Posterior cingulate gyrus (tissue), 11 donors: Measurements from ENCODE around the gene LRMDA.

Source experiments
- DNase-seq, 10 donors: peaks; one replicate each; pipeline versions ENCODE4 v3.0.0 to v3.0.0-alpha.2; 2020 to 2021; ENCODE audit warnings: mixed read lengths in 3 of 10
- intact Hi-C: fragments of 100-400 bp; cut with DNase I; formaldehyde crosslinking; loops from one replicate; pipeline ENCODE4 v1.15.1; 2023

The LRMDA gene

DNA sequence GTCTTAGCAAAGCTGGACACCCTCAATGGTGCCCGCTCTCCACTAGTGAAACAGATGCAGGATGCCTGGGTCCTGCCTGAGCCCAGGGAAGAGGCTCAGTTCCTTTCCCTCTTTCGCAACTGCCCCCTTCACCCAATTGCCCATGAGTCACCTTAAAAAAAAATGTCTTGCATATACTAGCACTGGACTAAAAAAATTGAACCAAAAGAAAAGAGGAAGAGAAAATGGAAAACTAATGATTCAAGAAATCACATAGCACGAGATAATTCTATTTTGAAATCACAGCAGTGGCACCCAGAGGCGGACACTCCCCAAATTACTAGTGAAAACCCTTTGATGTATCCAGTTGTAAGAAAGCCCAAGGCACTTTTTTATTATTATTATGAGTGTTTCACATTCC lies 972.5 kb downstream of the LRMDA start:
- DNase-seq: no peak

DNA sequence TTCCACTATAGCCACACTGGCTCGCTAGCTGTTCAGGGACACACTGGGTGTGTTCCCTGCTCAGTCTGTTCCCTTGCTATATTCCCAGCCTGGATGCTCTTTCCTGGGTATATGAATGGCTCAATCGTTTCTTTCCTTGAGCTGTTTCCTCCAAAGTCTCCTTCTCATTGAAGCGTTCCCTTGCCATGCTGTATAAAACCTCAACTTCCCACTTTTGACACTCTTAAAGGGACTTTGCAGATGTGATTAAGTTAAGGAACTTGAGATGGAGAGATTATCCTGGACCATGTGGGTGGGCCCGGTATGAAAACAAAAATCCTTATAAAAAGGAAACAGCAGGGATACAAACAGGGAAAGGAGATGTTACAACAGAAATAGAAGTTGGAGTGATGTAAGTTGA lies 973.1 kb downstream of the LRMDA start:
- intact Hi-C loops: no loop called here
- no peak for DNase-seq

More for the DNA sequence above, 972.5 kb downstream of the LRMDA start:
- intact Hi-C loops: no loop called here

- intact Hi-C loops: no loop called here
- no peak for DNase-seq
These were observed 974.5 kb downstream of the LRMDA start for GRCh38 chr10:76405922-76406321.

DNA sequence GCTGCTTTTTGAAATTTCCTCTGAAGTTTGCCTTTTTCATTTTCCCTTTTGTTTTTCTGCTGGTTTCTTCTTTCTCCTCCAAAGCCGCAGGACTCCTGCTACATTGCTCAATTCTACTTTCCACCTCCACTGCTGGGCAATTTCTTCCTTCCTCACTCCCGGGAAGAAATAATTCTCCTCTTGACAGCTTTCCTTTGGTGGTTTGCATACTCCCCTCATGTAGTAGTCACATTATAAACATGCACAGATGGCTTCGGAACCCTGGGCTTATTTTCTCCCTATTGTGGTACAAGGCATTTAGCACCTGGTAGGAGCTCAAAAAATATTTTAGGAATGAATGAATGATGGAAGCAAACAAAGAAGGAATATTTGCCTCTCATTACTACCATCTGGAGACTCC lies 977.2 kb downstream of the LRMDA start:
- no peak for DNase-seq
- intact Hi-C loops: no loop called here

- DNase-seq: peak in 4 of 10 donors; percentile 8 to 81 (median 17)
- intact Hi-C loops: no loop called here
These were observed 980.5 kb downstream of the LRMDA start for GRCh38 chr10:76411729-76412435.

- DNase-seq: no peak
- intact Hi-C loops: no loop called here
These were observed 984.1 kb downstream of the LRMDA start for GRCh38 chr10:76415554-76415953.

- no peak for DNase-seq
- intact Hi-C loops: no loop called here
These were observed 985.2 kb downstream of the LRMDA start for GRCh38 chr10:76416642-76417041.

DNA sequence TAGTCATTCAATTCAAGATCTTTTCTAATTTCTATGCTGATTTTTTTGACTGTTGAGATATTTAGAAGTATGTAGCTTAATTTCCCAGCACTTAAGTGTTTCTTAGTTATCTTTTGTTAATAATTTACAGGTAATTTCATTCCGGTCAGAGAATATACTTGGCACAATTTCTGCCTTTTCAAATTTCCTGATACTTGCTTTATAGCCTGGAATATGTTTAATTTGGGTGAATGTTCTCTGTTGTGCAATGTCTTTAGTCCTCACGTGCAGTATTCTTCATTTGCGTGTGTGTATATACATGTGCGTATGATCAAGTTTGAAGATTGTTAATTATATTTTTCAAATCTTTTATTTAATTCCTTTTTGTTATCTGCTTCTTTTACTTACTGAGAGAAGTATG lies 989.3 kb downstream of the LRMDA start:
- no peak for DNase-seq
- intact Hi-C loops: no loop called here

- DNase-seq: no peak
These were observed 991.3 kb downstream of the LRMDA start for GRCh38 chr10:76422769-76423168.

DNA sequence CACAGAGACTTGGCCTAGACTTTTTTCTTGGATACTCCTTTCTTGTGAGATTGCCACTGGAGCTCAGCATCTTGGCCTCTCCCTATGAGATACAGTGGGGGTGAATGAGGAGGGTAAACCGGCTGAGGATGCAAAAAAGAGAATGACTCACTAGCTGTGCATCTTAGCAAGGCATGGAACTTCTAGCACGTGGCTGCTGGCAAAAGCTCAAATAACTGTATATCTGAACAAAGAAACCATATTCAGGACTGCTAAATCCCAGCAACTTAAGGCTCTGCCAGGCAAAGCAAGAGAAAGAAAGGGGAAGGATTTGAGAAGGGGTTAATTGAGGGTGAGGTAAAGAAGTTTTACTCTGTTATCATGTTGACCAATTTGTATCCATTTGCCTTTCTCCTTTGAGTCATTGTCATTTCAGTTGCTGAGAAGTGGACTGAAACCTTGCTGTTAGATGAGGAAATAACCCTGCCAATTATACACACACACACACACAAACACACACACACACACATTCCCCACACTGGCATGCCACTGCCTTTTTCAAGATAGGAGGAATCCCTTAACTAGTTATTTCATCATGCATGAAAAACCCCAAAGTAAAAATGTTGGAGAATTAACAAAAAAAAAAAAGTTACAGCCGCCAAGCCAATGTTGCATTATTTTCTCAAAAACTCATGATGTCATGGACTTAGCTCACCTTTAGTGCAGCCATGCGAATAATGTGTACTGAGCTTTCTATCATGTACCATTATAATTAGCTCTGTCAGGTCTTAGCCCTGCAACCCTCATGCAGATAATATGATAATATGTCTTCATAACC lies 997.3 kb downstream of the LRMDA start:
- no peak for DNase-seq
- intact Hi-C loops: no loop called here

More at GRCh38 chr10:76422769-76423168, 991.3 kb downstream of the LRMDA start:
- intact Hi-C loops: no loop called here

- peak in 5 of 10 donors; percentile 12 to 83 (median 72) for DNase-seq
- intact Hi-C loops: no loop called here
These were observed 998.1 kb downstream of the LRMDA start for GRCh38 chr10:76429368-76430060.

- intact Hi-C loops: no loop called here
- DNase-seq: no peak
These were observed 998.7 kb downstream of the LRMDA start for GRCh38 chr10:76430061-76430645.

DNA sequence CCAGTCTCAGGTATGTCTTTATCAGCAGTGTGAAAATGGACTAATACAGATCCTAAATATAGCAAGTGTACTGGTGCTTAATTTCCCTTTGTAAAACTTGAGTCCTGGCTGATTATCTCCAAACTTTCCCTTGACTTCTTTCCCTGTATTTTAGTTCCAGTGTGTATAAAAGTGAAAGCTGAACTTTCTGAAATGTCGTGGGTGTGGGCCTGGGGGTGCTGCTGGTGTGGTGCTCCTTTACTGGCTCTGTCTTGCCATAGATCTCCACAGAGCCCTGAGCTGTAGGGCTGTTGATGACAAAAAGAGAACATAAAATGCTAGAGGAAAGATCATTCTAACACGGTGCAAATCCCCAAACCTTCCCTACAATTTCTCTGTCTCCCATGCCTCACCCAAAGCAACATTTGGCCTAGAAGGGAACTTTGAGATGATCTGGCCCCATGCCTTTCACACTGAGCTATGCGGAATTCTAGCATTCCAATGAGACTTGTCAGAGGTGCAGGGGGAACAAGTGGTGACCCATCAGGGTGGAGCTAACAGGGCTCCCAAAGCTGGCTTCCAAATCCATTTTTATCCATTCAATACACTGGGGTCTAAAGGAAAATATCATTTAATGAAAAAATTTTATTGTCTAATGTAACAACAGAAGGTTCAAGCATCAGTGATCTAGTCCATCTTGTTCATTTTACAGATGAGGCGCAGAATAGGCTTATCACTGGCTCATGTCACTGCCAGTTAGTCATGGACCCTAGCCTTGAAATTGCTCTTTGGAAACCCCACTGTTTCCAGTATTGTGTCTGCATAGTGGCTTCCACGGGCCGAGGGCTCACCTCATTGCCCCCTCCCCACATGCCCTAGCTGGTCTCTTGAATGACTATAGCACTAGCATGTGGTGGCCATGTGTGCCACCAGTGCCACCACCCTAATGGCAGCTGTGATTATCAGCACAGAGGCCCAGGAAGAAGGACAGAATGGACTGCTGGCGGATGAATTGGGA lies 1000.9 kb downstream of the LRMDA start:
- DNase-seq: no peak
- intact Hi-C loops: no loop called here

DNA sequence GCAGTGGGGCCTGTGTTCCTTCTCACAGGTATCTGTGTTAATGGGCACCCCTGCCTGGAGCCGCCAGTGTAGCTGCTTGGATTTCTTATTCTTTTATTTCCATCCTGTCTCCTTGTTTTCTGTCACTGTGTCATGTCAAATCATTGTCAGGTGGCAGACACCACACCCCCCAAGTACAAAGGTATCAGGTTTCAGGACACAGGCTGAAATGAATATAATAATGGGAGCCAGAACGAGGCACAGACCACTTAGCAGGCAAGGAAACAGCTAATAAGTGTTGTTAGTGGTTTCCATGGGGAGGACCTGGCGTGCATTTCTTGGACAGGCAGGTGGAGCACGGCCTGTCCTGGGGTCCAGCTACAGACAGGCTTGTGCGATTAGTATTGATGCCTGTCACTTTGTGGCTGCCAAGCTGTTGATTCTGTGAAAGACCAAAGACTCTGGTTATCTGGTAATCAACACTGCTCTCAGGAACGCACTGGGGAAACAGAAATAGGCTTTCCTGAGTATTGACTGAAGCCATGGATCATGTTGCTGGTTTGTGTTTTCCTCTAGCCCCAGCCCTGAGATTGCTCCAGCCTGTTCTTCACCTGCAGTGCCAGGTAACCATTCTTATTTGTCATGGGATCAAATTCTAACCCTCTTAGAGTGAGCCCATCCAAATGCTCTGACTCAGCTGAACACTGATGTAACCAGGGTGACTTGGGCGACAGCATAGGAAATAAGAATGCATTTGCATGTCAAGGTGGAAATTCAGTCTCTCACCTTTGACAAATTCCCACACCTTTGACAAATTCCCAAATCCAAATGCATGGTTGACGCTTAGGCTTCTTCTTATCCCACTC lies 1002.0 kb downstream of the LRMDA start:
- intact Hi-C loops: no loop called here
- no peak for DNase-seq

DNA sequence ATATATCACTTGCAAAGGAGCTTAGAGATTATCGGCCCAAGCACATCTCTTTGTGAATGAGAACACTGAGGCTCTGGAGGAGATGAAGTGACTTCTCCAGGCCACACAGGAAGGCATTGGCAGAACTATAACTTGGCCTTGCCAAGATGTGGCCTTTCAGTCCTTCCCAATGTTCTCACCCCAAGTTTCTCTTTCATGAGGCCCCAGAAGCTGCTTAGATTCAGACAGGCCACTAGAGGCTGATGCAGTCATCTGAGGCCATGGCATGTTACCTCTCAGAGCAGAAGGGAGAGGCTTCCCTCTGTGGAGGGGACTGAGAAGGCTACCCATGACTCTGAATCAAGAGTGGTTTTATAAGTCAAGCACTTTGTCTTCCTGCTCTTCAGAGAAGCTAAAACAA lies 1003.7 kb downstream of the LRMDA start:
- no peak for DNase-seq
- intact Hi-C loops: no loop called here

- DNase-seq: peak in 2 of 10 donors; percentile 62 to 78
- intact Hi-C loops: no loop called here
These were observed 1005.0 kb downstream of the LRMDA start for GRCh38 chr10:76436401-76436811.

DNA sequence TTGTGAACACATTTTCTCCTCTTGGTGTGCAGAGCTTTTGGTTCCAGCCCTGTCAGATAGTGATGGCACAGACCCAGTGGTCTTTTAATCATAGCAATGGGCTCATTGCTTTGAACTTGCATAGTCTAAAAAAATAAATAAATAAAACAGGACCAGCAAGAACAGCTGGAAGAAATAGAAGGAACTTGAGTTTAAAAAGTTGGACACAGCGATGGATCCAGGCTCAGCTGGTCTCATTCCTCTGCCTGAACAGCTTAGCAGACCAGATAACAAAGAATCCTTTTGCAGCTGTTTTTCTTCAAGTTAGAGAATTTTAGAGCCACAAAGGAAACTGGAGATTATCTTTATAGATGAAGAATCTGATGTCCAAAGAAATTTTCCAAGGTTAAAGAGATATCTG lies 1005.6 kb downstream of the LRMDA start:
- intact Hi-C loops: no loop called here
- DNase-seq: no peak

DNA sequence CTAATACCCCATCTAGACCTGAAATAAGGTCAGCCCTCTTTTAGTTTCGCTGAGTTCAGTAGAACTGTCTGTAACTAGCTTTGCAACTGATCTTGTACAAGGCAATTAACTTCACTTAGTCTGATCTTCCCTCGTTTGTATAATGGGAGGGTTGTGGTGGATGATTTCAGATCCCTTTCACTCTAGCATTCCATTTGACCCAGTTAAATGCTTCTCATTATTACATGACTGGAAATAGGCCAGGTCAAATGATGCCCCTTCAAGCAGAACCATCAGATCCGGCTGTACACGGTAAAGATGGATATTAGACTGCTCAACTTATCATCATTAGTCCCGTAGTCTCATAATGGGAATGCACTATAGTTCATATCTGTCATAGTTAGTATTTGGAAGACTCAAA lies 1009.0 kb downstream of the LRMDA start:
- intact Hi-C loops: no loop called here
- no peak for DNase-seq

GRCh38 chr10:76442113-76442512 lies 1010.7 kb downstream of the LRMDA start:
- no peak for DNase-seq
- intact Hi-C loops: no loop called here
